Gastrocnemius medialis (tissue), 4 donors: Measurements from ENCODE around the gene SOSTDC1. TPM values are rescaled to one million over a fixed set of nuclear protein-coding genes. Genes with fewer than 3 reads are reported as not detected.
"Not testable (repeated sequence)": the region's sequence is repeated elsewhere in the genome, so short reads cannot be mapped to it uniquely, and the experiment has no call there.

Experiments
- ATAC-seq, 2 donors: fragments of 150-250 bp; one replicate each; pipeline ENCODE4 v1.9.1; 2016
- DNase-seq, 2 donors: peaks; one replicate each; pipeline ENCODE4 v3.0.0-alpha.2; 2019
- H3K27ac ChIP-seq, 4 donors: fragments of 200-600 bp; sonication (generic); 1 replicate in 1 of 4; 2 replicates in 3 of 4; pipeline ENCODE4 v1.5.1; 2016 to 2018; ENCODE audit warnings: mild to moderate bottlenecking in 2 of 4, moderate library complexity in 1 of 4
- H3K27me3 ChIP-seq, 3 donors: fragments of 200-600 bp; sonication (generic) in 2 of 3; 1 replicate in 1 of 3; 2 replicates in 2 of 3; pipeline versions ENCODE4 v1.5.1 to v1.6.0; 2016 to 2019; ENCODE audit warnings: mild to moderate bottlenecking in 1 of 3, moderate library complexity in 1 of 3
- H3K36me3 ChIP-seq, 2 donors: fragments of 200-600 bp; sonication (generic) in 1 of 2; one replicate each; pipeline ENCODE4 v1.5.1; 2017 to 2018
- H3K4me1 ChIP-seq, 2 donors: fragments of 200-600 bp; sonication (generic) in 1 of 2; one replicate each; pipeline ENCODE4 v1.5.1; 2016 to 2017; ENCODE audit warnings: mild to moderate bottlenecking in 2 of 2
- H3K4me3 ChIP-seq, 4 donors: fragments of 200-600 bp; sonication (generic) in 3 of 4; 1 replicate in 1 of 4; 2 replicates in 3 of 4; pipeline ENCODE4 v1.5.1; 2016 to 2019; ENCODE audit warnings: mild to moderate bottlenecking in 2 of 4
- H3K9me3 ChIP-seq, 3 donors: fragments of 200-600 bp; sonication (generic) in 2 of 3; 1 replicate in 1 of 3; 2 replicates in 2 of 3; pipeline ENCODE4 v1.5.1; 2016 to 2019
- CTCF ChIP-seq, 5 experiments: fragments of 450-650 bp in 3 of 5; fragments of 200-600 bp in 2 of 5; sonication (generic) in 2 of 5; IDR thresholded peaks in 4 of 5; conservative IDR thresholded peaks in 1 of 5; 1 replicate in 4 of 5; 2 replicates in 1 of 5; pipeline ENCODE4 v1.5.1; 2016 to 2019; ENCODE audit warnings: antibody characterized with exemption in 5 of 5, mild to moderate bottlenecking in 3 of 5, moderate library complexity in 3 of 5
- POLR2A ChIP-seq, 2 donors: fragments of 450-650 bp; IDR thresholded peaks; one replicate each; pipeline ENCODE4 v1.6.1; 2017; ENCODE audit warnings: antibody characterized with exemption in 2 of 2, mild to moderate bottlenecking in 2 of 2, moderate library complexity in 2 of 2
- in situ Hi-C, 4 donors: fragments of 200-750 bp; cut with MboI; loops; one replicate each; pipeline versions ENCODE4 v1.15.0 to v1.8.0; 2017; ENCODE audit warnings: low sequenced_read_pairs in 4 of 4
- intact Hi-C: fragments of 100-400 bp; cut with DNase I; formaldehyde crosslinking; loops from one replicate; pipeline ENCODE4 v1.15.1; 2023; ENCODE audit warnings: low total_unique reads
- total RNA-seq, 4 donors: library from RNA; depleted of rRNA; stranded (reverse); fragments of >200 nt; gene quantifications; one replicate each; pipeline versions ENCODE4 v1.1.0 to v1.2.3, GENCODE V29; 2016

SOSTDC1 gene
- total RNA-seq, 4 donors from 2014 or later, result not detected

- in situ Hi-C loops, result no loop called here
- Histone ChIP-seq H3K4me1 (no peaks in the 10 kb centered on the region), H3K9me3 (no peaks in the 10 kb centered on the region), H3K27me3 (no peaks in the 10 kb centered on the region), H3K27ac (no peak overlapping the region), H3K4me3 (no peak overlapping the region), H3K36me3 (no peaks in the 10 kb centered on the region)
- DNase-seq (no peak), ATAC-seq (no peak)
- TF ChIP-seq CTCF (IDR thresholded peaks at IDR 0.05 in 4 of 5, conservative IDR thresholded peaks at IDR 0.05 in 1 of 5) (no peak), POLR2A (IDR thresholded peaks at IDR 0.05) (no peak)
- intact Hi-C loops, result no loop called here
Measured at GRCh38 chr7:16446508-16446907, 19.0 kb downstream of the SOSTDC1 start.

- H3K9me3 ChIP-seq, DNase-seq, H3K4me3 ChIP-seq, H3K27me3 ChIP-seq, ATAC-seq, H3K36me3 ChIP-seq, in situ Hi-C loops, H3K27ac ChIP-seq, H3K4me1 ChIP-seq, intact Hi-C loops: not testable (repeated sequence)
Measured at GRCh38 chr7:16443871-16444270, 21.7 kb downstream of the SOSTDC1 start.

- Histone ChIP-seq H3K36me3 (no peaks in the 10 kb centered on the region), H3K27ac (no peak overlapping the region), H3K4me3 (no peak overlapping the region), H3K27me3 (no peaks in the 10 kb centered on the region), H3K9me3 (no peaks in the 10 kb centered on the region), H3K4me1 (no peaks in the 10 kb centered on the region)
- TF ChIP-seq CTCF (IDR thresholded peaks at IDR 0.05 in 4 of 5, conservative IDR thresholded peaks at IDR 0.05 in 1 of 5) (no peak), POLR2A (IDR thresholded peaks at IDR 0.05) (no peak)
- DNase-seq, result no peak
- intact Hi-C loops (no loop called here), in situ Hi-C loops (no loop called here)
- ATAC-seq, result no peak
Measured at GRCh38 chr7:16438988-16439387, 26.6 kb downstream of the SOSTDC1 start.

- TF ChIP-seq POLR2A (IDR thresholded peaks at IDR 0.05), result no peak
- no peak for TF ChIP-seq CTCF (IDR thresholded peaks at IDR 0.05 in 4 of 5, conservative IDR thresholded peaks at IDR 0.05 in 1 of 5)
- H3K27ac ChIP-seq, result no peak overlapping the region
- H3K9me3 ChIP-seq, result no peaks in the 10 kb centered on the region
- ATAC-seq, result no peak
- DNase-seq, result no peak
- no peaks in the 10 kb centered on the region for H3K4me1 ChIP-seq
- no peaks in the 10 kb centered on the region for H3K27me3 ChIP-seq
- H3K4me3 ChIP-seq, result no peak overlapping the region
- H3K36me3 ChIP-seq, result no peaks in the 10 kb centered on the region
- intact Hi-C loops (no loop called here), in situ Hi-C loops (no loop called here)
Measured at GRCh38 chr7:16436306-16436705, 29.2 kb downstream of the SOSTDC1 start.

- Histone ChIP-seq H3K4me1 (no peaks in the 10 kb centered on the region), H3K4me3 (no peak overlapping the region), H3K27me3 (no peaks in the 10 kb centered on the region), H3K27ac (no peak overlapping the region), H3K9me3 (no peaks in the 10 kb centered on the region), H3K36me3 (no peaks in the 10 kb centered on the region)
- in situ Hi-C loops (no loop called here), intact Hi-C loops (no loop called here)
- TF ChIP-seq POLR2A (IDR thresholded peaks at IDR 0.05), result no peak
- no peak for TF ChIP-seq CTCF (IDR thresholded peaks at IDR 0.05 in 4 of 5, conservative IDR thresholded peaks at IDR 0.05 in 1 of 5)
- DNase-seq, result no peak
- no peak for ATAC-seq
Measured at GRCh38 chr7:16433568-16434122, 31.9 kb downstream of the SOSTDC1 start.
